ENCODE measurements around the gene LRMDA. TPM values are rescaled to one million over a fixed set of nuclear protein-coding genes. Genes with fewer than 3 reads are reported as not detected.

The LRMDA gene
- total RNA-seq, 1 experiment from 2014 or later: 0.24 TPM

DNA sequence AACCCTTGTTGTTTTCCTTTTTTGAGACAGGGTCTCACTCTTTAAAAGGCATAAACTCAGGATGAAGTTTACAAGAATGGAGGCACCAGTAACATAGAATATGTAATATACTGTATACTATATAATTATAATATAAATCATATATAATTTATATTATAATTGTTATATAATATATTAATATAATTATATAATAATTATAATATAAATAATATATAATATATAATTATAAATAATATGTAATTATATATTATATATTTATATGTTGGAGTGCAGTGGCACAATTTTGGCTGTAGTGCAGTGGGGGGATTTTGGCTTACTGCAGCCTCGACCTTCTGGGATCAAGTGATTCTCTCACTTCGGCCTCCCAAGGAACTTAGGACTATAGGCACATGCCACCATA is 96.1 kb downstream of the LRMDA start:
- Histone ChIP-seq H3K27me3 (no peaks in the 10 kb centered on the region), H3K4me3 (no peak overlapping the region), H3K4me1 (no peaks in the 10 kb centered on the region), H3K36me3 (no peaks in the 10 kb centered on the region), H3K27ac (no peak overlapping the region), H3K9me3 (replicated peaks) (no peaks in the 10 kb centered on the region)
- no peak for DNase-seq

DNA sequence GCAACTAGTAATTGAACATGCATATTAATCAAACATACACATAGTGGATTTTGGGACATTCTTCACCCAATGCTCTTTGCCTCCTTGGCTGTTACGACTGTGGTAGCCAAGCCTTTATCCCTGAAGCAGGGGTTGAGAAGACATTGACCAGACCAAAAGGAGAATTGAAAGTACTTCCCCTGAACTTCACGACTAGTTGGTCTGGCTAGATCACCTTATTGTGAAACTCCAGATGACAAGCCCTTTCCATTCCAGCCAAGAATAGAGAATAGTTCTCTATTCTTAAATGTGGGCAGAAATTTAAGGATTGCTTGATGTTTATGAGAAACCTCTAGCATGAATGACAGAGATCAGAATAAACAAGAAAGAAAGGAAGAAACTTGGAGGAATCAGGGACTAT is 97.0 kb downstream of the LRMDA start:
- Histone ChIP-seq H3K4me3 (no peak overlapping the region), H3K36me3 (no peaks in the 10 kb centered on the region), H3K27ac (no peak overlapping the region), H3K27me3 (no peaks in the 10 kb centered on the region), H3K9me3 (replicated peaks) (no peaks in the 10 kb centered on the region), H3K4me1 (no peaks in the 10 kb centered on the region)
- DNase-seq: no peak

DNA sequence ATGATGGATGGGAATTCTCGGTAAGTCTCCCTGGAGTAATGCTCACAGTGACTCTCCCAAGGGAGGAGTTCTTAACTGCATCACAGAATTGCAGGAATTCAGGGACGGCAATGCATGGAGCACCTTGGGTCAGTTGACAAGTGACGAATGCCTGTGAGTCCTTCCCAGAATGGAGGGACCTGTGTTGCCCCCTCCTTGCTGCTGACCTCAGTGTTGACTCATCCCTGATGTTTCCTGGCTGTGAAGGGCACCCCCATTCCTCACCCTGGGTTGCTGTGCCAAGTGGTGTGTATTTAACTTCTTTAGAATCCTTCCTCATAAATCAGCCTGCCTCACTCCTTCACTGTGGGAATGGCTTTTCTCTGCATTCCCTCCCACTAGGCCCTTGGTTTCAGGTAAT is 98.9 kb downstream of the LRMDA start:
- no peak for DNase-seq
- no peak overlapping the region for H3K27ac ChIP-seq

DNA sequence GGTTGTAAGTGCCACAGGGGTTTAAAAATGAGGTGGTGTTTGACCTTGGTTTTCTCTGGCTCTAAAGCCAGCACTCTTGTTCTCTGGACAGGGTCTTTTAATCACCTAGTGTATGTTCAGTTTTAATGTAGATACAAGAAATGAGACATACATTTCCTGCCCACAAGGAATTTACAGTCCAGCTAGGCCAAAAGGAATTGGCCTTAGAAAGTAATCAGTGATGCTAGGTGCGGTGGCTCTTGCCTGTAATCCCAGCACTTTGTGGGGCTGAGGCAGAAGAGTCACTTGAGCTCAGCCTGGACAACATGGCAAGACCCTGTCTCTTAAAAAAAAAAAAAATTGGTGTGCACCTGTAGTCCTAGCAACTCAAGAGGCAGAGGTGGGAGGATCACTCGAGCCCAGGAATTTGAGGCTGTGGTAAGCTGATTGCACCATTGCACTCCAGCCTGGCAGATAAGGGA is 100.2 kb downstream of the LRMDA start:
- no peak for DNase-seq
- no peaks in the 10 kb centered on the region for H3K36me3 ChIP-seq
- H3K27me3 ChIP-seq: no peaks in the 10 kb centered on the region
- H3K4me3 ChIP-seq: no peak overlapping the region
- no peaks in the 10 kb centered on the region for H3K9me3 ChIP-seq (replicated peaks)
- H3K27ac ChIP-seq: no peak overlapping the region
- no peaks in the 10 kb centered on the region for H3K4me1 ChIP-seq

More for the DNA sequence above, 98.9 kb downstream of the LRMDA start:
- Histone ChIP-seq H3K27me3 (no peaks in the 10 kb centered on the region), H3K9me3 (replicated peaks) (no peaks in the 10 kb centered on the region), H3K4me3 (no peak overlapping the region), H3K36me3 (no peaks in the 10 kb centered on the region), H3K4me1 (no peaks in the 10 kb centered on the region)

DNA sequence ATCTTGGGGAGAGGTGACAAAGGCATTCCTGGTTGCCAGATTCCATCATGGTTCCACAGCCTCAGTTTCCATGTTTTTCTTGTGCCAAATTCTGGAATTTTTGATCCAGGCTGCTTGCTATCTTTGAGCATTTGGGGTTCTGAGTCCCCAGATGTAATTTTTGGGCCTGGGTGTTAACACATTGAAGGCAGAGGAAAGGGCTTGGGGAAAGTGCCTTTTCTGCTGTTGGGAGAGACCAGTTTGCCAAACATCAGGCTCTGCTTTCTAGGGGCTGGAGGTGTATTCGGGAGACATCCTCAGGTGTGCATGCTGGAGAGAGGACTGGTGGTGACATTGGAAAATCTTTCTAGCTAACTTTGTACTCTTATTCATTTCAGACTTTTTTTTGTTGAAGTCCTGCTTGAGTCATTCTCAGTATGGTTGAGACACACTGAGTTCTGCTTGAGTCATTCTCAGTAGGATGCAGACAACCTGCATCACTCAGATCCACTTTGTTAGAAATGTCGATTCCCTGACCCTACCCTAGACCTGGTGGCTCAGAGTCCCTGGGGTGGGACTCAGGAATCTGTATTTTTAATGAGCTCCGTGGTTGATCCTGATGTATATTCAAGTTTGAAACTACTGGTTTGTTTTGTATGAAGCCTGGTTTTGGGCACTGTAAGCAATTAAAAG is 101.0 kb downstream of the LRMDA start:
- Histone ChIP-seq H3K4me1 (no peaks in the 10 kb centered on the region), H3K4me3 (no peak overlapping the region), H3K9me3 (replicated peaks) (no peaks in the 10 kb centered on the region), H3K27ac (no peak overlapping the region), H3K36me3 (no peaks in the 10 kb centered on the region), H3K27me3 (no peaks in the 10 kb centered on the region)
- no peak for DNase-seq

DNA sequence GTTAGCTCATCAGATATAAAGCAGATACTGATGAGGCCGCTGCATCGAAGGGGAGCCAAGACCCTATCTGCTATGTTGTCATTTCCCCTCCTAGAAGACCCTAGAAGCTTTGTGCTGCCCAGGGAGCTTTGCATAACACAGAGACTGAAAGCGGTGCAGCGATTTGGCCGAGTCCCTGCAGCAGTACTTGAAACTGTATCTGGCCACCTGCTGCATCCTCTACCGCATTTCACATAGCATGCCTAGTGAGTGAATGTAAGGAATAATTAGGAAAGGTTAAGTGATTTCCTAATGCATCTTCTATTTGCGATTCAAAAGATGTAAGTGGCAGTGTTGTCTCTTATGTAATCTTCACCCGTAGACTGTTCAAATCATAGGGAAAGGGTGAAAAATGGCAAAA is 106.7 kb downstream of the LRMDA start:
- Histone ChIP-seq H3K36me3 (no peaks in the 10 kb centered on the region), H3K4me3 (no peak overlapping the region), H3K27me3 (no peaks in the 10 kb centered on the region; the same call in 1 of the 2 replicates), H3K27ac (no peak overlapping the region), H3K4me1 (no peaks in the 10 kb centered on the region), H3K9me3 (replicated peaks) (no peaks in the 10 kb centered on the region)
- no peak for DNase-seq

DNA sequence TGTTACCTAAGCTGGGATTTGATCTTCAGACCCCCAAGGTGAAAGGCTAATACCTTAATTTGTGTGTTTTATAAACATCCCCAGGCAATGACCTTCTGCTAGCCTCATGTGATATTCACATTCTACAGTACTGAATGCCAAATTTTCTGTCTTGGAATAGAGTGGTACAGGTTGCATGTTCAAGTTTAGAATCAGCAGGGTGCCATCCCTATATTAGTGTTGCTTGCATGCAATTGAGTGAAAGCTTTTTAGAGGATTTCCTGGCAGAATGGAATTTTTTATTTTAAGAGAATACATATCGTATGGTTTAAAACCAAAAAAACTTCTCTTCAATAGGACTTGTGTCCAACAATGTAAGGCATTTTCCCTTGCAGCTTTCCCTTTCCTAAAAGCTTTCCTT is 107.3 kb downstream of the LRMDA start:
- no peak for DNase-seq
- Histone ChIP-seq H3K27me3 (no peaks in the 10 kb centered on the region; the same call in 1 of the 2 replicates), H3K4me3 (no peak overlapping the region), H3K9me3 (replicated peaks) (no peaks in the 10 kb centered on the region), H3K27ac (no peak overlapping the region), H3K4me1 (no peaks in the 10 kb centered on the region), H3K36me3 (no peaks in the 10 kb centered on the region)

DNA sequence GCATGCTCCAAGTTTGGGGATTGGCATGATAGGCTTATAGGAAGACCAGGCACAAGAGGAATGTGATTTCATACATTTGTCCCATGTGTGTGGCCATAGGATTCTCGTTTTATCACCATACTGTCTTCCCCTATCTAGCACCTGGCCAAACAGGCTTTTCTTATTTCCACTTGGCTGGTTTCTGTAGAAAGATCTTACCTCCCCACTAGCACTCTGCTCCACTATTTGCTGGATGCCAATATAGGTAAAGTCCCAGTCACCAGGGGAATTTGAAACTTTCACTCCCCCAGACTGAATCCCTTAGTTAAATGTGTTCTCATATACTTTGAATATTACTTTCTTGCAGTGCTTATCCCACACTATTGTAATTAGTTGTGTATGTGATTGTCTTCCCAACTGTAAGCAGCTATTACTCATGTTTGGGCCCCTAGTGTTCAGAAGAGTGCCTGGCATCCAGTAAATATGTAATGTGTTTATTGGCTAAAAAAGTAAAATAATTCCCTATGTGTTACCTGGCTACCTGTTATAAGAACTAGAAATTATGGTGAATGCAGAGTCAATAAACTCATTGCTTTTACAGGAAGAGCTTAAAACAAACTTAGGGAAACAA is 109.0 kb downstream of the LRMDA start:
- Histone ChIP-seq H3K36me3 (no peaks in the 10 kb centered on the region), H3K4me3 (no peak overlapping the region), H3K9me3 (replicated peaks) (no peaks in the 10 kb centered on the region), H3K4me1 (peaks cover 8% of the 10 kb centered on the region), H3K27me3 (no peaks in the 10 kb centered on the region; the same call in 1 of the 2 replicates), H3K27ac (no peak overlapping the region)
- no peak for DNase-seq

DNA sequence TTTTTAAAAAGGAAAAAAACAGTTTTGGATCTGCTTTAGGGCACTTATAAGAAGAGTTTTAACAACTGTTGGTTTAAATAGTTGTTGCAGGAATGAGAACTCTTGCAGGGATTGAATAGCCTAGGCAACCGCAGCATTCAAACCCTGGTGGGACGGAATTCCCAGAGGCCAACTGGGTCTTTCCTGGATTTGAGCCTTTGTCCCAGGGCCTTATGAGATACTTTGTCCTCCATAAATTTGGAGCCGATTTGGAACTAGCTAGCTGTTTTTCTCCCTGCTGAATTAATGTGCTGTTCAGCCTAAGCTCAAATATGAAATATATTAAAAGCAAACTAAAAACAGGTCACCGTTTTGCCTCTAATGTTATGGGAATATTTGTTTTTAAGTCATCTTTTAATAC is 109.6 kb downstream of the LRMDA start:
- H3K4me1 ChIP-seq: peaks cover 13% of the 10 kb centered on the region
- no peaks in the 10 kb centered on the region for H3K36me3 ChIP-seq
- H3K4me3 ChIP-seq: no peak overlapping the region
- no peak for DNase-seq
- H3K27me3 ChIP-seq: no peaks in the 10 kb centered on the region; the same call in 1 of the 2 replicates
- no peaks in the 10 kb centered on the region for H3K9me3 ChIP-seq (replicated peaks)
- H3K27ac ChIP-seq: no peak overlapping the region

DNA sequence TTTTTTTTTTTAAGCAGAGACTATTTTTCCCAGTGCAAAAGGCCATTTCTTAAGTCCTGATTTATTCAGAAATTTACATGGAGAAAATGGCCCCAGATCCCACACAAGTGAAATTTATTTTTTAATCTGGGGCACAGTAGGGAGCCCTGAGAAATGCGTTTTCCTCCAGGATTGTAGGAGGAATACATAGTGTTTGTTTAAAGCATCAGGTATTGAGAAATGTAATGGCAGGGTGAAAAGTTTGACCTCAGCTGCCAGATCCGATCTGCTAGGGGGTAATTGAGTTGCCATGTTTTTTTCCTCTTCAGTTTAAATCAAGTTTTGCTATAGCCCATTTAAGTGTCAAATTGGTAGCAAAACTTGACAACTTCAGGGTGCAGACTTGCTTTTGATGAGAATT is 110.0 kb downstream of the LRMDA start:
- peaks cover 16% of the 10 kb centered on the region for H3K4me1 ChIP-seq
- no peaks in the 10 kb centered on the region; the same call in 1 of the 2 replicates for H3K27me3 ChIP-seq
- H3K27ac ChIP-seq: no peak overlapping the region
- H3K4me3 ChIP-seq: no peak overlapping the region
- no peaks in the 10 kb centered on the region for H3K36me3 ChIP-seq
- H3K9me3 ChIP-seq (replicated peaks): no peaks in the 10 kb centered on the region
- no peak for DNase-seq

DNA sequence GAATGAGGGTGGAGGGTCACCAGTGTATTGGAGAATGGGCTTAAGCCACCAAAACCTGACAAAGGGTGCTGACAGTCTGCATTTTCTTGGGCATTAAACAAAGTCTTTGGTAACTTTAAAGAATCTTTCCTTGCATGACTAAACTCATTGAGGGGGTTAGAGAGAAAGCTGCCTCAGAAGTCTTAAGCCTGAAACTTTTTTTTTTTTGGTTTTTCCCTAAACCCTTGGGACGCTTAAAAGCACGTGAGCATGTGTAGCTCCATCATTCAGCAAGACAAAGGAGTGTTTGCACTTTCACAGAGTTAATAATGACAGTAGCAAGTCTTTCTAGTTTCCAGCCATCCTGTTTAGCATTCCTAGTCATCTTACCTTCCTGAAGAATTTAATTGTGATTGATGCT is 110.7 kb downstream of the LRMDA start:
- Histone ChIP-seq H3K36me3 (no peaks in the 10 kb centered on the region), H3K27ac (no peak overlapping the region), H3K4me1 (peaks cover 20% of the 10 kb centered on the region), H3K4me3 (no peak overlapping the region), H3K9me3 (replicated peaks) (no peaks in the 10 kb centered on the region), H3K27me3 (no peaks in the 10 kb centered on the region; the same call in 1 of the 2 replicates)
- no peak for DNase-seq

DNA sequence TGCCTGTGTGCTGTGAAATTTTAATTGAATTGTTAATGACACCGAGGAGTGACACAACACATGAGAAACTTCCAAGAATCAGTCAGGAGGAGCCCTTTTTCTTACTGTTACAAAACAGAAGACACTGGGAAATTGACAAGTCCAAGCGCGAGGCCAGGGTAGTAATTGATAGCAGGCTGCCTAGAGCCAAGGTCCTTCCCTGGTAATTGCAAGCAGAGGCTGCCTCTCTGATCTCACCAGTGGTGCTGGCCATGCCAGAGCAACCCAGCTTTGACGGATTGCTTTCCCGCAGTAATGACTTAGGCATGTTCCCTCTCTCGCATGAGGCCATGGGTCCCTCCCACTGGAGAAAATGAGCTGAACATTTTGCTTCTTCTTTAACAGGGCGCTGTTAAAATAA is 111.5 kb downstream of the LRMDA start:
- Histone ChIP-seq H3K4me1 (peaks cover 27% of the 10 kb centered on the region), H3K36me3 (no peaks in the 10 kb centered on the region), H3K9me3 (replicated peaks) (no peaks in the 10 kb centered on the region), H3K4me3 (no peak overlapping the region), H3K27me3 (no peaks in the 10 kb centered on the region; the same call in 1 of the 2 replicates), H3K27ac (no peak overlapping the region)
- no peak for DNase-seq

DNA sequence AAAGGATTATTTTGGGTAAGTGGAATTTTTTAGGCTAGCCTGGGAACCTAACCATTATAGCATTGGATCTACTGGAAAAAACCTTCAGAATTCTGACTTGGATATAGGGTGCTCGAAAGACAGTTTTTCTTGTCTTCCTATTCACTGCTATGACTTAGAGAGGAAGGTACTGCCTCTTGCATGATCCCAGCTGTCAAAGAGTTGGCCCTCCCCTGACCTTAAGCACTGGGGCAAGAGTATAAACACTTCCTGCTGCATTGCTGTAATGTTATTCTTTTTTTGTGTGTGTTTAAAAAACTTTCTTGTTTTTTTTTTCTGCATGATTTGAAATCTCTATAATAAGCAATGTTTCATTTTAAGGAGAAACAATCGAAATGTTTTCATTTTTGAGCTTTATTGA is 113.0 kb downstream of the LRMDA start:
- no peak overlapping the region for H3K27ac ChIP-seq
- H3K27me3 ChIP-seq: no peaks in the 10 kb centered on the region; the same call in 1 of the 2 replicates
- no peak overlapping the region for H3K4me3 ChIP-seq
- H3K9me3 ChIP-seq (replicated peaks): no peaks in the 10 kb centered on the region
- peaks cover 27% of the 10 kb centered on the region for H3K4me1 ChIP-seq
- no peaks in the 10 kb centered on the region for H3K36me3 ChIP-seq
- peak in 1 of 2 experiments; percentile 8 for DNase-seq

DNA sequence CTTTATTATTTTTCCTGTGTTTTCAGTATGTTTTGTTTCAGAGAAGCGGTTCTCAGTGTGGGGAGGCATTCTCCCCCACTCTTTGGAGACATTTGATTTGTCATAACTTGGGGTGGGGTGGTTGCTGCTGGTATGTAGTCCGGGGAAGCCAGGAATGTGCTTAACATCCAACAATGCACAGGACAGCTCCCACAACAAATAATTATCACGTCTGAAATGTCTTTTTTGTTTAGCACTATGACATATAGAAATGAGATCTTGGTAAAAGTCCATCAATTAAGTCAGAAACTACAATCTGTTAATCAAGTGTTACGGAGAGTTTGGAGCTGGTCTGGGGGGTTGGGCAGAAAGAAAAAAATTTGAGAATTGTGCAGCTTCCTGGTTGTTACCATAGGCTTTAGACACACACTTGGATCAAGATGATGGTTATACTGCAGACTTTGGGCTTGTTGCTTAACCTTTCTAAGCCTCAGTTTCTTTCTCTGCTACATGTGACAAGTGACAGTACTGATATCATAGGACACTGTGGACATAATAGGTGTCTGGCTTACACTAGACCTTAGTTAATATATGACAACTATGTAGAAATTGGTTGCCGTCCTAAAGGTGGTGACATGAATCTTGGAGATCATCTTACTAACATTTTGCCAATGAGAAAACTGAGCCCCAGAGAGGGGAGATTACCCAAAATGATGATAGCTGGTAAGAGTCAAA is 113.7 kb downstream of the LRMDA start:
- Histone ChIP-seq H3K9me3 (replicated peaks) (no peaks in the 10 kb centered on the region), H3K27me3 (no peaks in the 10 kb centered on the region), H3K36me3 (no peaks in the 10 kb centered on the region), H3K4me3 (no peak overlapping the region), H3K4me1 (peaks cover 27% of the 10 kb centered on the region), H3K27ac (no peak overlapping the region)
- no peak for DNase-seq

DNA sequence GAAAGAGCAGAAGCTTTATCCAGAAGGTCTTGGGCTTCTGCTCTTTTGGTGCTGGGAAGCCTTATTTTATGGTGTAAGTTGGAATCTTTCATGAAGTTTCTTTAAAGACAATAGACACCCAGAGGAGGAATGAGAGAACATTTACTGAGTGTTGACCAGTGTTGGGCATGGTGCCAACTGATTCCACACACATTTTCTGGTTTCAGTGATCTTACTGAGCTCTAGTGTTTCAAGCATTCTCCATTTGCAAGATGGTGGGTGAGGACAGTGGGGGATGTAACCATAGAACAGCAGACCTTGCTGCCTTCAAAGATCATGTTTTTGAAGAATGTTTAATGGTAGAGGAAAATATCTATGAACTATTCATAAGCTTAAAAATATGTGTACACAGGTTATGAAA is 114.6 kb downstream of the LRMDA start:
- H3K27me3 ChIP-seq: no peaks in the 10 kb centered on the region
- peak; percentile 13 to 35 for DNase-seq
- no peaks in the 10 kb centered on the region for H3K9me3 ChIP-seq (replicated peaks)
- no peak overlapping the region for H3K27ac ChIP-seq
- H3K4me3 ChIP-seq: no peak overlapping the region
- H3K36me3 ChIP-seq: no peaks in the 10 kb centered on the region
- H3K4me1 ChIP-seq: peaks cover 27% of the 10 kb centered on the region

All from SJCRH30 (cell line).